WI38 (cell line): ENCODE results near the gene CAMSAP1.

Experiments
- H3K4me3 ChIP-seq: 2 replicates; pipeline ENCODE4 v1.5.1; 2011; ENCODE audit warnings: low read depth, mild to moderate bottlenecking, control low read depth, low read length
- TF ChIP-seq, protein P1 (sequence below): IDR thresholded peaks from 2 replicates; pipeline ENCODE4 v1.5.1; 2012; ENCODE audit warnings: low read depth, mild to moderate bottlenecking, control low read depth, low read length

The CAMSAP1 gene

GRCh38 chr9:135813671-135814290, 93.6 kb downstream of the CAMSAP1 start:
- TF ChIP-seq, protein P1, sequence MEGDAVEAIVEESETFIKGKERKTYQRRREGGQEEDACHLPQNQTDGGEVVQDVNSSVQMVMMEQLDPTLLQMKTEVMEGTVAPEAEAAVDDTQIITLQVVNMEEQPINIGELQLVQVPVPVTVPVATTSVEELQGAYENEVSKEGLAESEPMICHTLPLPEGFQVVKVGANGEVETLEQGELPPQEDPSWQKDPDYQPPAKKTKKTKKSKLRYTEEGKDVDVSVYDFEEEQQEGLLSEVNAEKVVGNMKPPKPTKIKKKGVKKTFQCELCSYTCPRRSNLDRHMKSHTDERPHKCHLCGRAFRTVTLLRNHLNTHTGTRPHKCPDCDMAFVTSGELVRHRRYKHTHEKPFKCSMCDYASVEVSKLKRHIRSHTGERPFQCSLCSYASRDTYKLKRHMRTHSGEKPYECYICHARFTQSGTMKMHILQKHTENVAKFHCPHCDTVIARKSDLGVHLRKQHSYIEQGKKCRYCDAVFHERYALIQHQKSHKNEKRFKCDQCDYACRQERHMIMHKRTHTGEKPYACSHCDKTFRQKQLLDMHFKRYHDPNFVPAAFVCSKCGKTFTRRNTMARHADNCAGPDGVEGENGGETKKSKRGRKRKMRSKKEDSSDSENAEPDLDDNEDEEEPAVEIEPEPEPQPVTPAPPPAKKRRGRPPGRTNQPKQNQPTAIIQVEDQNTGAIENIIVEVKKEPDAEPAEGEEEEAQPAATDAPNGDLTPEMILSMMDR: no peak
- no peak overlapping the region for H3K4me3 ChIP-seq

DNA sequence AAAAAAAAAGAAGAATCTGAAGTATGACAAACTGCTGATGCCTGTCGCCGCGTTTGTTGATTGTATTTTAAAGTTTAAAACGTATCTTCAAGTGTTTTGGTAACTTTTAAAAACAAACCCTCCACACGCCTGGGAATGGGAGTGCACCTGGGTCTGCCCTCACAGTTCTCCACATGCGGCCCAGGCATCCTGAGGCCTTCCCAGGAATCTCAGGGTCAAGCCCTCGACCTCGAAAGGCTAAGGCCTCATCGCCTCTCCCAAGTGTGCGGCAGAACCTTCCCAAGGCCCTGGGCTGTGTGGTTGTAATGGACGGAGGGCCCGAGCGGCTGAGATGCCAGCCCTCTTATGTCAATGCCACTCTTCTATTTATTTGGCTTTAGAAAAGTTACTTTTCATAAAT, 94.4 kb downstream of the CAMSAP1 start:
- TF ChIP-seq, protein P1: no peak
- no peak overlapping the region for H3K4me3 ChIP-seq

DNA sequence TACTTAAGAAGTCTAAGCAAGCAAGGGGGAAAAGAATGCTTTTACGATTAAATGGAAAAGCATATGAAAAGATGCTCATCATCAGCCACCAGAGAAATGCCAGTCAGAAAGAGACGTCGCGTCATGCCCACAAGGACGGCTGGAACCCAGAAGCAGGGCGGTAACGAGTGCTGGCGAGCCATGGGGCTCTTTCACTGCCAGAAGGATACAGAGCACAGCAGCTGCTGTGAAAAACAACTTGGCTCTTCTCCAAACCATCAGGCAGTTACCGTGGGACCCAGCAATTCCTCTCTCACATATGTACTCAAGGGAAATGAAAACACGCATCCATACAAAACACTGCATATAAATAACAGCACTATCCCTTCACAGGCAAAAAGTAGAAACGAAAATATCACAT, 95.5 kb downstream of the CAMSAP1 start:
- TF ChIP-seq, protein P1: no peak

DNA sequence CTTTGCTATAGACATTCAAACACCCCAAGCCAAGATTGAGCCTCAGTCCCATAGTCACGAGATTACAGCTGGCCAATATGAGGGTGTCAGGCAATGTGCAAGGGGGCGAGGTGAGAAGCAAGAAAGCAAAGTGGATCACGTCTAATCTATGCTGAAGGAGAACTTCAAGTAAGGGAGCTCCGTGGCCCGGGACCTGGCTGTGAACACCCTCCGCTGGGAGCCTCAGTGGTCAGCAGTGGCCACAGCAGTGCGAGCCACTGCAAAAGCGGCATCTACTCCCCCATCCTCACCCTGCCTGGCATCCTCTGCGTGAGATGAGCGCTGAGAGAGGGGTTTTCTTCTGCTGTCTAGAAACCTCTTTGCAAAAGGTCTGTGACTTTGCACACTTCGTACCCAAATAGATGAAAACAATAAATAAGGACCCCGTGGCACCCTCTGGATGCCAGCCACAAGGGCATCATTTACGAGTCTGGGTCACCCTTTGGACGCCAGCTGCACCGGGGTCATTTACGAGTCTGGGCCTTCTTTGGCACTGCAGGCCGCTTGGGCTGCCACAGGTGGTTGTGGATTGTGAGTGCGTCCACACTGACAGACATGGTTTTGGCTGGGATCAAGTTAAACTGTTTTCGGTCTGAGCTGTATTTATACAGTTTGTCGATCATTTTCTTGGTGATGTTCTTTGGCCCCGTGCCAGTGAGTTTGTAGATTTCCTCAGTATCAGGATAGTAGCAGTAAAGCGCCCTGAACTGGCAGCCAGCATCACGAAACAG, 96.4 kb downstream of the CAMSAP1 start:
- H3K4me3 ChIP-seq: no peak overlapping the region

More for the DNA sequence above, 95.5 kb downstream of the CAMSAP1 start:
- H3K4me3 ChIP-seq: no peak overlapping the region

GRCh38 chr9:135809166-135809565, 98.2 kb downstream of the CAMSAP1 start:
- H3K4me3 ChIP-seq: no peak overlapping the region
- TF ChIP-seq, protein P1: no peak

More for the DNA sequence above, 96.4 kb downstream of the CAMSAP1 start:
- TF ChIP-seq, protein P1: no peak

DNA sequence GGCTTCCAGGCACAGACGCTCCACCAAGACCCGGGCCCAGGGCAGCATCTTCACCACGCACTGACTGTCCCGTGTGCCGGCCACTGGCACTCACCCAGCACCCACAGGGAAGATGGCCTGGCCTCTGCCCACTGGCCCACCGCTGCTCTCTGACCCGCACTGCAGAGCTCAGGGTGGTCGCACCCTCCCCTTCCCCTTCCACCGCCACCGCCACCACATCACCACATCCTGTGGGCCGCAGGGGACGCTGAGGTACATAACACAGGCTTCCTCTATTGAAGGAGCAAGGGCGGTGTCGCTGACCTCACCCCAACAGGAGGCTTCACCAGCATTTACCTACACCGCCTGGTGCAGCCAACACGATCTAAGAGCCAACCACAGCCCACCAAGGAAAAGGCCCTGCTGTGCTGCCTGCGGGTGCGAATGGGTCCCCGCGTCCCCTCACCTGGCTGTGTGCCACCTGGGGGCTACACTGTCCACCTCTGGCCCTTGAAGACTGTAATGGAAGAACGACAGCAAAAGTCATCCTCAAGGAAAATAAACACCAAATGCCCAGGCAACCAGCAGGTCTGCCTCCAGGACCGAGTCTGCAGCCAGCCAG, 101.8 kb downstream of the CAMSAP1 start:
- TF ChIP-seq, protein P1: no peak
- no peak overlapping the region for H3K4me3 ChIP-seq
